ENCODE results near the gene CHRNA5. TPM values are rescaled to one million over a fixed set of nuclear protein-coding genes. Genes with fewer than 3 reads are reported as not detected.

The CHRNA5 gene
- total and polyA plus RNA-seq, 7 donors, result 0.71 to 4.4 (median 3.1) TPM

- ATAC-seq (no peak), DNase-seq (no peak)
- no peak for TF ChIP-seq CTCF (IDR thresholded peaks at IDR 0.05)
- no peak overlapping the region for H3K4me3 ChIP-seq
- intact Hi-C loops (cut with DNase I), result no loop called here
- peaks cover 0 to 15% (median 4%) of the 10 kb centered on the region in 3 donors for H3K27me3 ChIP-seq (ENCODE audit: insufficient read depth in 3 of 3, low read length in 2 of 3)
- WGBS, 3 donors, result 78% methylated on average over 11 of the region's 11 CpGs
- no peaks in the 10 kb centered on the region for H3K36me3 ChIP-seq (ENCODE audit: insufficient read depth in 1 of 2, low read depth in 1 of 2)
- peaks cover 8% of the 10 kb centered on the region for H3K4me1 ChIP-seq
- no peaks in the 10 kb centered on the region for H3K9me3 ChIP-seq
- no peak overlapping the region for H3K27ac ChIP-seq
Observed at GRCh38 chr15:78641749-78642275, 76.5 kb downstream of the CHRNA5 start.

- no peak for TF ChIP-seq CTCF (IDR thresholded peaks at IDR 0.05)
- H3K4me3 ChIP-seq, result no peak overlapping the region
- intact Hi-C loops (cut with DNase I), result no loop called here
- H3K36me3 ChIP-seq (ENCODE audit: insufficient read depth in 1 of 2, low read depth in 1 of 2), result no peaks in the 10 kb centered on the region
- ATAC-seq (no peak), DNase-seq (no peak)
- WGBS, 3 donors, result 49 to 65% (median 55%) methylated on average over 5 of the region's 5 CpGs
- peaks cover 8% of the 10 kb centered on the region for H3K4me1 ChIP-seq
- peaks cover 0 to 15% (median 3%) of the 10 kb centered on the region in 3 donors for H3K27me3 ChIP-seq (ENCODE audit: insufficient read depth in 3 of 3, low read length in 2 of 3)
- no peaks in the 10 kb centered on the region for H3K9me3 ChIP-seq
- H3K27ac ChIP-seq, result no peak overlapping the region
Observed at GRCh38 chr15:78642331-78642730, 77.0 kb downstream of the CHRNA5 start.

Other genes starting within 250 kb of the CHRNA5 start
- gene CRABP1, start 225.2 kb upstream of the CHRNA5 start, total RNA-seq, result not detected
- gene CRABP1, start 225.2 kb upstream of the CHRNA5 start, polyA plus RNA-seq, result under 1 TPM in 1 of 3 donors, not detected in 2; 0.05 TPM
- 10 to 100 TPM; 29.2 to 46.5 (median 42.9) TPM for gene IREB2, start 127.3 kb upstream of the CHRNA5 start, total RNA-seq
- 10 to 100 TPM; 11.0 to 24.6 (median 11.3) TPM for gene IREB2, start 127.3 kb upstream of the CHRNA5 start, polyA plus RNA-seq
- gene HYKK, start 57.9 kb upstream of the CHRNA5 start, total RNA-seq, result 10 to 100 TPM in 1 of 4 donors, 1 to 10 TPM in 3; 3.1 to 10.9 (median 6.0) TPM
- gene HYKK, start 57.9 kb upstream of the CHRNA5 start, polyA plus RNA-seq, result 1 to 10 TPM; 1.1 to 3.4 (median 2.9) TPM
- gene PSMA4, start 25.1 kb upstream of the CHRNA5 start, total RNA-seq, result 100 to 1,000 TPM in 3 of 4 donors, 10 to 100 TPM in 1; 94.3 to 227 (median 176) TPM
- gene PSMA4, start 25.1 kb upstream of the CHRNA5 start, polyA plus RNA-seq, result 100 to 1,000 TPM; 261 to 487 (median 348) TPM
- gene CHRNA3, start 55.5 kb downstream of the CHRNA5 start, total RNA-seq, result under 1 TPM in 2 of 4 donors, not detected in 2; 0.06 to 0.17 TPM
- gene CHRNA3, start 55.5 kb downstream of the CHRNA5 start, polyA plus RNA-seq, result under 1 TPM in 2 of 3 donors, not detected in 1; 0.01 to 0.04 TPM
- not detected for gene CHRNB4, start 75.7 kb downstream of the CHRNA5 start, total RNA-seq
- not detected for gene CHRNB4, start 75.7 kb downstream of the CHRNA5 start, polyA plus RNA-seq
- gene ADAMTS7, start 245.9 kb downstream of the CHRNA5 start, total RNA-seq, result 1 to 10 TPM in 2 of 4 donors, under 1 TPM in 2; 0.74 to 1.3 (median 0.96) TPM
- gene ADAMTS7, start 245.9 kb downstream of the CHRNA5 start, polyA plus RNA-seq, result under 1 TPM; 0.32 to 0.61 (median 0.59) TPM

All from psoas muscle (tissue), 8 donors.